GM12872 (cell line): ENCODE results near the gene NIT2.

Experiments used
- TF ChIP-seq, protein P1 (sequence below): IDR thresholded peaks from 3 replicates; pipeline ENCODE4 v1.5.1; 2011; ENCODE audit warnings: low read depth, mild to moderate bottlenecking, low read length, moderate library complexity; ENCODE audit not compliant: insufficient read depth

Gene NIT2

DNA sequence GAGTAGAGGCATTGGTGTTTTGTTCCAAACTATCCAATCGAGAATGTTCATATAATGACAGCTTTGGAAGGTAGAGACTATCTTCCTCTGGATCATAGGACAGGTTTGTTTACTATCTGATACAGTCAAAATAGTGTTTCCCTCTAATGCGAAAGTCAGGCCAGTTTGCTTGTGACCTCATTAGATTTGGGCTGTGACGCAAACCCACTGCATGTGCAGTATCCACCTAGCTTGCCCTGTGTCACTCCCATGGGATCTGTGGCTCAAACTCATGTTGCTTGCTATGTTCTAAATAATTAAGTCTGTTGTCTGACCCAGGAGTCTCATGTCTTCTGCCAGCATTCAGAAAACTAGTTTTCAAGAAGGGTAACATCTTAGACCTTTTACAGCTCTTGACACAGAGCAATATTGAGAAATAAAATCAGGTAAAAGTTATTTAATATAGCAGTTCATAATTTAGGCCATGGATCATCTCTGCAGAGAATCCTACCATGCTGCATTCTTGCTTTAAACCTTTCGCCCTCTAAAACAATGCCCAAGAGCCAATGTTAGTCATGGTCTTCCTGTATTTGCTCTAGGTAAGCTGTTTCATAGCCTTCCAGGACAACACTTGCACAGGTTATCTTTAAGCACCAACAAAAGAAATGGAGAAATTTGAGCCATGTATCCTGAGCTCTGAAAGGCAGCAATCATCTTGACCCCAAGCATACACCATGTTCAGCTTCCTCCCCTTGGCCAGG lies 26.4 kb downstream of the NIT2 start:
- TF ChIP-seq, protein P1, sequence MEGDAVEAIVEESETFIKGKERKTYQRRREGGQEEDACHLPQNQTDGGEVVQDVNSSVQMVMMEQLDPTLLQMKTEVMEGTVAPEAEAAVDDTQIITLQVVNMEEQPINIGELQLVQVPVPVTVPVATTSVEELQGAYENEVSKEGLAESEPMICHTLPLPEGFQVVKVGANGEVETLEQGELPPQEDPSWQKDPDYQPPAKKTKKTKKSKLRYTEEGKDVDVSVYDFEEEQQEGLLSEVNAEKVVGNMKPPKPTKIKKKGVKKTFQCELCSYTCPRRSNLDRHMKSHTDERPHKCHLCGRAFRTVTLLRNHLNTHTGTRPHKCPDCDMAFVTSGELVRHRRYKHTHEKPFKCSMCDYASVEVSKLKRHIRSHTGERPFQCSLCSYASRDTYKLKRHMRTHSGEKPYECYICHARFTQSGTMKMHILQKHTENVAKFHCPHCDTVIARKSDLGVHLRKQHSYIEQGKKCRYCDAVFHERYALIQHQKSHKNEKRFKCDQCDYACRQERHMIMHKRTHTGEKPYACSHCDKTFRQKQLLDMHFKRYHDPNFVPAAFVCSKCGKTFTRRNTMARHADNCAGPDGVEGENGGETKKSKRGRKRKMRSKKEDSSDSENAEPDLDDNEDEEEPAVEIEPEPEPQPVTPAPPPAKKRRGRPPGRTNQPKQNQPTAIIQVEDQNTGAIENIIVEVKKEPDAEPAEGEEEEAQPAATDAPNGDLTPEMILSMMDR, result no peak

DNA sequence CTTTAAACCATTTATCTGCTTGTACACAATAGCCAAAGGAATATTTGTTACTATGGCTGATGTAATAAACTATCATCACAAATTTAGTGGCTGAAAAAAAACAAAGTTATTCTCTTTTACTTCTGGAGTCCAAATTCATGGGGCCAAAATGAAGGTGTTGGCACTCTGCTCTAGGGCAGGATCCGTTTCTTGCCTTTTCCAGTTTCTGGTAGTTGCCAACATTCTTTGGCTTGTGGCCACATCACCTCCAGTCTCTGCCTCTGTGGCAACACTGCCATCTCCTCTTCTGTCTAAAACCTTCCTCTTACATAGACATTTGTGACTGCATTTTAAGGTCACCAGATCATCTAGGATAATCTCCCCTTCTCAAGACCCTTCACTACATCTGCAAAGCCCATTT lies 27.3 kb downstream of the NIT2 start:
- TF ChIP-seq, protein P1, result no peak

DNA sequence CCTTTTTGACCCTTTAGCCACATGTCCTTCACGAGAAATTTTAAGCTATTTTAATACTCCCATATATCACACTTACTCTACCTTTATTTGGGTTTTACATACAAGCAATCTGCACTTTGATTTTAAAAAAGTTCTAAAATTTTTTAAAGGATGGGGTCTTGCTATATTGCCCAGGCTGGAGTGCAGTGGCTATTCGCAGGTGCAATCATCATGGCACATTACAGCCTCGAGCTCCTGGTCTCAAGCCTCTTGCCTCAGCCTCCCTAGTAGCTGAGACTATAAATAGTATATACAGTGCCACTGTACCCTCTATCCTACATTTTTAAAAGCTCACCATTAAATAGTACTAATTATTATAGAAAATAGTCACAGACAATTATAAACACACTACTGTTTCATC lies 29.9 kb downstream of the NIT2 start:
- TF ChIP-seq, protein P1, result no peak

DNA sequence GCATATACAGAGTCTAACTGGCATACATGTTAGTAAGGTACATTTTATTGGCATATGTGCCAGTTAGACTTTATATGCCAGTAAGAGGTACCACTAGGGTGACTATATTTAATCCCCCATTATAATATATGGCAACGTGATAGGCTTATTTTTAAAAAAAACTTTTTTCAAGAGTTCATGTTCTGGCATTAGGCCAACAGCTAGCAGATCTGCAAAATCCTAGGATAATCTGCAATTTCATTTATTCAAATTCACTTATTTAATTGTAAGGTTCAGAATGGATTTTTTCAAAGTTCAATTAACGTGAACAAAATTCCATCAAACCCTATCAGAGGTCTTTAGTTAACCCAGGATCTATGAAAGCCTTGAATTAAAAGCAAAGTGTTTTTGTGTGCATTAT lies 31.9 kb downstream of the NIT2 start:
- TF ChIP-seq, protein P1, result no peak

DNA sequence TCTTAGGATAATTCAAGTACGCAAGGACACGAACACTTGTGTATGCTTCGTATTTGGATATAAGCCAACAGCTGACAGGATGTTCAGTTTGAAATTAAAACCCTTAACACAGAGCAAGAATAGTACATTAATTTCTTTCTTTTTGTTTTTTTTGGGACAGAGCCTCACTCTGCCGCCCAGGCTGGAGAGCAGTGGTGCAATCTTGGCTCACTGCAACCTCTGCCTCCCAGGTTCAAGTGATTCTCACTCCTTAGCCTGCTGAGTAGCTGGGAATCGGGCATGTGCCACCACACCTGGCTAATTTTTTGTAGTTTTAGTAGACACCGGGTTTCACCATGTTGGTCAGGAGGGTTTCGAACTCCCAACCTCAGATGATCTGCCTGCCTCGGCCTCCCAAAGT lies 33.9 kb downstream of the NIT2 start:
- TF ChIP-seq, protein P1, result no peak

DNA sequence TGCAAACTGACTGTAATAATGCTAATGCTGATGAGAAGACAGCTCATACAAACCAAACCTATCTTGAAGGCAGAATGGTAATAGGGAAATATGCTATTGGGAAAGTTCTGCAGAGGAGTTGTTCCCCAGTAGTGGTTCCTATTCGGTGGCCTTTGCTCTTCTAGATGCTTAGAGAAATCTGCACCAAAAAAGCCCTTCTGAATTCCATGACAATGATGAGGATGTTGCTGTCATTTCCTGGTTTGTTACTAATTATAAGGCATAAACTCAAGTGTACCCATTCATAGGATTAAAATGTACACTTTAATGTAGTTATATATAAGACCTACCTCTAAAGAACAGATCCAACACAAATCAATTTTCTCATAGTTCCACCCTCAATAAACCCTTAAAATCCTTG lies 36.2 kb downstream of the NIT2 start:
- TF ChIP-seq, protein P1, result no peak

DNA sequence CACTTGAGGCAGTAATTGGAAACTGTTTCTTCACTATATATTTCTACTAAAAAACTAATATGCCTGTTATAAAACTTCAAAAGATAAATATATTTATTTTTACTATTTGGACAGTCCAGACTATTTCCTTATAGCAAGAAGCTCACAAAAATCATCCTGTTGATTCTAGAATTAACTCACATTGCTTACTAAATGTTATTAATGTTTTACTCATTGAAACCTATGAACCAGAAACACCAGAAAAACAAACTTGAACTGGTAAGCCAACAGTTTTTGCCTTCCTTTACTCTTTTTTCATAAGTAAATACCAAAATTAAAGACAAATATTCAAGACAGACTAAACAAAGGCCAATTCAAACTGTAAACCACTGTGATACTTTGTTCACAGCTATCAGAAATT lies 40.0 kb downstream of the NIT2 start:
- TF ChIP-seq, protein P1, result no peak

DNA sequence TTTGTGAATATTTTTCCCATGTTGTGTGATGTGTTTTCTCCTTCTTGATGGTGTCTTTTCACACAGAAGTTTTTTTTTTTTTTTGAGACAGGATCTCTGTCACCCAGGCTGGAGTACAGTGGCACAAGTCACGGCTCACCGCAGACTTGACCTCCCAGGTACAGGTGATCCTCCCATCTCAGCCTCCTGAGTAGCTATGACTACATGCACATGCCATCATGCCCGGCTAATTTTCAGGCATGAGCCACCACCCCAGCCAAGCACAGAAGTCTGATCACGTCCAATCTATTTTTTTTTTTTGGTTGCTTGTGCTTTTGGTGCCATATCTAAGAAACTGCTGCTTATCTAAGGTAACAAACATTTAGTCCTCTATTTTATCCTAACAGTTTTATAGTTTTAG lies 41.7 kb downstream of the NIT2 start:
- TF ChIP-seq, protein P1, result no peak
